HuH-7 (cell line): ENCODE data around the gene MORN5.
A peak's percentile ranks its signal among the peaks of the same experiment; 100 is the strongest.

Source experiments
- DNase-seq: peaks from one replicate; pipeline ENCODE4 v3.0.0; 2011; ENCODE audit warnings: low spot score

MORN5 gene

GRCh38 chr9:122143876-122144405 lies 15.8 kb upstream of the MORN5 start:
- DNase-seq = no peak

- no peak for DNase-seq
These were observed 14.7 kb upstream of the MORN5 start for GRCh38 chr9:122144836-122145591.

GRCh38 chr9:122145592-122145863 lies 14.2 kb upstream of the MORN5 start:
- DNase-seq = no peak

GRCh38 chr9:122151267-122151828 lies 8.4 kb upstream of the MORN5 start:
- DNase-seq = no peak

DNA sequence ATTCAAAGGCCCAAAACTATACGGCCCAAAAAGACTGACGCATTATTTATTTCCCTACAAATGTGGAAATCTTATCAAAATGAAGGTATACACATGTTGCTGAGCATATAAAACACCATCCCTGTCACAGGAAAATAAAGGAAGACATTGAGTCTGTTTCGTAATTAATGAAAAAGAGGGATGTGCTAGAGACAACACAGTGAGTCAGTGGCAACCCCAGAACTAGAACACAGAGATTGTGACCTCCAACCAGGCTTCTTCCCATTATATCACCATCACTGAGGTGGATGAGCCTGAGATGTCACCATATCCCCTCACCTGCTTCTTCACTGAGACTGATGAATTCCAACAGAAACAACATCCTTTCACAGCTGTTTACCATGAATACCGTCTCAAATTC lies 3.9 kb upstream of the MORN5 start:
- DNase-seq = no peak

DNA sequence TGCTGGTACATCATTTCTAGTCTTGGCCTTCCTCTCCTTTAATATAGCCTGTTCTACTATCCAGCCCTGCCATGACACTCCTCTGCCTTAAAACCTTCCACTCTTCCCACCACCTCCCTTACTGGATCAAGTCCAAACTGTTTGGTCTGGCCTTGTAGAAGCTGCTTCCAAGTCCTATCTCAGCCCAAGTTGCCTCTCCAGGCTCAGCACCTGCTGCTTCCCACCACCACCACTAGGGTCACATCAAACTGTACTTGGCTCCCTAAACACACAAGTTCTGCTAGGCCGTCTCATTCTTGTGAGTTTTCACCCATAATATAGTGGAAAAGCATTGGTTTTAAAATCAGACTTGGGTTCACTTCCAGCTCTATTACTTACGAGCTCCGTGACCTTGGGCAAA lies 1.5 kb upstream of the MORN5 start:
- peak; percentile 61 for DNase-seq

DNA sequence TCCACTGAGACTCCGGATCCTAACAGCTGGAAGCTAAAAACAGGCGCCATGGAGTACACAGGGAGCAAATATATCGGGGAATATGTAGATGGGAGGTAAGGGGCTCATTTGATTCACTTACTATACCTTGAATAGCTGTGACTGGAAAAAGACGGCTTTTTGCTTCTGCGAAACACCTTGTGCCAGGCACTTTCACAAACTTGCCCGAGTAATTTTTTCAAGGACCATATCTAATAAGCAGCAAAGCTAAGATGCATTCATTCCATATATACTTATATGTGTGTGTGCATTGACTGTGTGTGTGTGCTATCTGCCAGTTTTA lies 178 bp downstream of the MORN5 start:
- DNase-seq = no peak

DNA sequence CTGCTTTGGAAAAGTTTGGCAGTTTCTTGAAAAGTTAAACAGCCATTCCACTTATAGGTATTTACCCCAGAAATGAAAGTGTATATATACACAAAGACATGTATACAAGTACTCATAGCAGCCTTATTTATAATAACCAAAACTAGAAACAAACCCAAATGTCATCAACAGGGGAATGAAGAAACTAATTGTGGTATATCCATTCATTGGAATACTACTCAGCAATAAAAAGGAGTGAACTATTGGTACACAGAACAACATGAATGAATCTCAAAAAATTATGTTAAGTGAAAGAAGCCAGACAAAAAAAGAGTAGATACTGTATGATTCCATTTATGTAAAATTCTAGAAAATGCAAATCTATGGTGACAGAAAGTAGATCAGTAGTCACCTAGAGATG lies 2.7 kb downstream of the MORN5 start:
- DNase-seq = no peak

- DNase-seq = no peak
These were observed 4.6 kb downstream of the MORN5 start for GRCh38 chr9:122164286-122164685.

DNA sequence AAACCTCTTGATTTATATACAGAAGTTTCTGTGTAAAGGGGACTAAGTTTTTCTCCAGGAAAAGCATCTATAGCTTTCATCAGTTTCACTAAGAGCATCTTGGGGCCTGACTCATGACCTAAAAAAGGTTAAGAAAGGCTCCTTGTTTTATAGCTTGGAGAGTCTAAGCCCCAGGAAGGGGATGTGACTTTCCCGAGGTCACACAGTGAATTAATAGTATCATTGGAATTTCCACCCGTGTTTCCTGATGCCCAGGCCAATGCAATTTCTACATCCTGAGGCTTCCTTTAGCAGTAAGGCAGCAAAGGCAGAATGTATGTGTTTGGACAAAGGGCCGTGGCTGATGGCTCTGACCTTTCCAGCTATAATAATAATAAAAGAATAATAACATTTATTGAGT lies 8.6 kb downstream of the MORN5 start:
- no peak for DNase-seq

DNA sequence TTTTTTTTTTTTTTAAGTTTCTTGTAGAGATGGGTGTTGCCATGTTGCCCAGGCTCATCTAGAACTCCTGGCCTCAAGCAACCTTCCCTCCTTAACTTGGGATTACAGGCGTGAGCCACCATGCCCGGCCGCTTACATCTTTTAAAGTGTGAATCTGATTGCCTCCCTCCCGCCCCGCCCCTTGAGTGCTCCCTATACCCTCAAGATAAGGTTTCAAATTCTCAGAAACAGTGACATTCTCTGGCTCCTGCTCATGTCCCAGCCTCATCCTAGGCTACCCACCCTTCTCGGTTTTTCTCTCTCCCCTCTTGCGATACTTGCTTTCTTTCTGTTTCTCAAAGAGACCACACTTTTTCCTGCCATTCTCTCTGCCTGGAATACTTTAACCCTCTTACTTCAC lies 12.4 kb downstream of the MORN5 start:
- DNase-seq = no peak

GRCh38 chr9:122173670-122174069 lies 14.0 kb downstream of the MORN5 start:
- no peak for DNase-seq

- DNase-seq = no peak
These were observed 17.2 kb downstream of the MORN5 start for GRCh38 chr9:122176916-122177315.

GRCh38 chr9:122179054-122179689 lies 19.5 kb downstream of the MORN5 start:
- DNase-seq = no peak

- peak; percentile 40 for DNase-seq
These were observed 20.0 kb downstream of the MORN5 start for GRCh38 chr9:122179690-122180074.

- DNase-seq = no peak
These were observed 20.9 kb downstream of the MORN5 start for GRCh38 chr9:122180633-122181032.

DNA sequence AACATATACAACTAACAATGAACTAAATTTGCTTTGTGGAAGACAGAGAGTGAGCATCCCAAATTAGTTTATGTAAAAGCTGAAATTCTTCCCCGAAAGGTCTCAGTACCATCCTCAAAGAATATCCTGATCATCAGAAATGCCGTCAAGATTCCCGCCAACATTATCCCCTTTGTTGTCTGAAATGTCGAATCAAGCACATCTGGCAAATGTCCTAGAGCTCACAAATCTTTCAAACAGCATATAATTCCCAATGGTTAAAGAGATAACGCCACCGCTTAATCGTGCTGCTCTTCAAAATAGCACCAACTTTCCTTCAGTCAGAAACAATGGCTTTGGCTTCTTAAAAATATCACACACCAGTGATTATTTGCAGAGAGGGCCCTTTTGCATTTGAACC lies 23.8 kb downstream of the MORN5 start:
- no peak for DNase-seq

- no peak for DNase-seq
These were observed 24.8 kb downstream of the MORN5 start for GRCh38 chr9:122184551-122184950.

- DNase-seq = peak; percentile 79
These were observed 26.6 kb downstream of the MORN5 start for GRCh38 chr9:122186301-122186700.

DNA sequence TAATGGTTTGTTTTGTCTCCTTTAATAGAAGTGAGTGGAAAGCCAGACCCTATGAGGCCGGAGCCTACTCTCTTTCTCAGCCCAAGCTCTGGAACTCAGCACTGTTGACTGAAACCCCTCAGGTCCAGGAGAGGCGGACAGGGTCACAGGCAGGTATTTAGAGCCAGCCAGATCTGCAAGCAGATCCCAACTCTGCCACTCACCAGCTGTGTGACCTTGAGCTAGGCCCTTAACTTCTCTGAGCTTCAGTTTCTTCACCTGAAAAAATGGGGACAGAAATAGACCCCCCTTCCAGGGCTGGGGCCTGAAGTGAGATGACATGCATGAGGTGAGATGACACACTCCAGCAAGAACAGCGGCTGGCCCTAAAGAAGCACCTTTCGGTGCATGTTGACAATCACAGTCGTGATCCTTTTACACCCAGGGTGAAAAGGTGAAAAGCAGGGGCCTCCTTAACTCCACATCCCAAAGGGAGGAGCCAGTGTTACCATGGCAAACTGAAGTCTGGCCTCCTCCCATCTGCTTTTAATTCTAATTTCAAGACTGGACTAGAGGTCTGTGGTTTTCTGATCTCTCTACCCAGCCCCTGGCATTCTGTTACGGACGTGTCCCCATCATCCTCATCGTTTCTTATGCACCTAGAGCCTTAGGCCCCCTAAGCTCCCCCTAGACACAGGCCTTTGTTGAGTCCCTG lies 27.2 kb downstream of the MORN5 start:
- DNase-seq = no peak

- no peak for DNase-seq
These were observed 28.7 kb downstream of the MORN5 start for GRCh38 chr9:122188369-122188768.

GRCh38 chr9:122190597-122191381 lies 31.1 kb downstream of the MORN5 start:
- DNase-seq = no peak
